Endothelial cell of umbilical vein (primary cell): ENCODE results near the gene RNASE13. TPM values are rescaled to one million over a fixed set of nuclear protein-coding genes. Genes with fewer than 3 reads are reported as not detected.

Experiments
- BruUV-seq: library from RNA; stranded (reverse); fragments of 400-500 nt; replicated peaks from 2 replicates; lab custom pipeline; 2021; lab: Mats Ljungman, UMichigan
- CTCF ChIA-PET: fragments of 300-600, 350-600 bp; sonication (Branson Sonifier 250); formaldehyde crosslinking; loops from one replicate; lab custom pipeline; 2021; ENCODE audit warnings: antibody characterized with exemption, inconsistent platforms; lab: Charles Lee
- POLR2A ChIA-PET: fragments of 300-600, 350-600 bp; sonication (Branson Sonifier 250); formaldehyde crosslinking; loops from one replicate; lab custom pipeline; 2021; ENCODE audit warnings: antibody characterized with exemption, inconsistent platforms; lab: Charles Lee
- DNase-seq: peaks from one replicate; pipeline ENCODE4 v3.0.0-alpha.2; 2011; ENCODE audit warnings: low read depth, low spot score
- FAIRE-seq: peaks from 2 replicates; lab custom pipeline; 2011; peaks lifted over from hg19 to GRCh38; lab: Jason Lieb, UNC
- H2AFZ ChIP-seq: 2 replicates; pipeline ENCODE4 v1.6.0; 2012; ENCODE audit warnings: low read depth, low read length, control low read depth, inconsistent platforms
- H3K27ac ChIP-seq: 2 replicates; pipeline ENCODE4 v1.5.1; 2011; ENCODE audit warnings: low read depth, mild to moderate bottlenecking, control low read depth, low read length, moderate library complexity; ENCODE audit not compliant: insufficient read depth
- H3K27me3 ChIP-seq, 2 experiments: 2 replicates each; pipeline versions ENCODE4 v1.6.0 to v1.6.1; 2011; ENCODE audit warnings: low read length in 2 of 2, mixed read lengths in 1 of 2; ENCODE audit not compliant: control insufficient read depth in 2 of 2, insufficient read depth in 2 of 2
- H3K36me3 ChIP-seq, 2 experiments: 2 replicates in 1 of 2; 3 replicates in 1 of 2; pipeline ENCODE4 v1.5.1; 2011; ENCODE audit warnings: low read length in 2 of 2, mild to moderate bottlenecking in 1 of 2, moderate library complexity in 1 of 2; ENCODE audit not compliant: control insufficient read depth in 2 of 2, insufficient read depth in 2 of 2; ENCODE audit errors: extremely low read depth in 1 of 2
- H3K4me1 ChIP-seq: 3 replicates; pipeline ENCODE4 v1.5.1; 2011; ENCODE audit warnings: mild to moderate bottlenecking, low read length; ENCODE audit not compliant: control insufficient read depth, insufficient read depth; ENCODE audit errors: extremely low read depth
- H3K4me2 ChIP-seq: 2 replicates; pipeline ENCODE4 v1.6.1; 2011; ENCODE audit warnings: low read length, control low read depth, mixed read lengths; ENCODE audit not compliant: insufficient read depth
- H3K4me3 ChIP-seq, 3 experiments: fragments of 200-600 bp in 1 of 3; sonication (generic), shearing (Covaris generic) in 1 of 3; replicated peaks in 1 of 3; 2 replicates each; pipeline ENCODE4 v1.5.1; 2011 to 2016; ENCODE audit warnings: control low read depth in 3 of 3, low read length in 3 of 3, mild to moderate bottlenecking in 2 of 3, inconsistent platforms in 1 of 3, low read depth in 1 of 3, moderate library complexity in 1 of 3; ENCODE audit not compliant: insufficient read depth in 1 of 3
- H3K79me2 ChIP-seq: 2 replicates; pipeline ENCODE4 v1.6.0; 2012; ENCODE audit warnings: low read length, inconsistent platforms; ENCODE audit not compliant: control insufficient read depth, insufficient read depth
- H3K9ac ChIP-seq: replicated peaks from 2 replicates; pipeline ENCODE3; 2011; ENCODE audit warnings: low read length, control low read depth; ENCODE audit not compliant: insufficient read depth; ENCODE audit errors: extremely low read depth
- H3K9me1 ChIP-seq: replicated peaks from 3 replicates; pipeline ENCODE4 v1.6.0; 2011; ENCODE audit warnings: mild to moderate bottlenecking, low read length; ENCODE audit not compliant: control insufficient read depth, insufficient read depth; ENCODE audit errors: extremely low read depth
- H3K9me3 ChIP-seq: replicated peaks from 2 replicates; pipeline ENCODE4 v1.5.1; 2012; ENCODE audit warnings: low read length, inconsistent platforms; ENCODE audit not compliant: control insufficient read depth, insufficient read depth
- H4K20me1 ChIP-seq: replicated peaks from 2 replicates; pipeline ENCODE3; 2011; ENCODE audit warnings: mild to moderate bottlenecking, low read length; ENCODE audit not compliant: control insufficient read depth, insufficient read depth; ENCODE audit errors: extremely low read depth
- EZH2 ChIP-seq: IDR thresholded peaks from 2 replicates; pipeline ENCODE4 v1.6.1; 2012; ENCODE audit warnings: borderline replicate concordance, low read depth, mild to moderate bottlenecking, moderate library complexity, low read length, inconsistent platforms; ENCODE audit not compliant: severe bottlenecking
- FOS ChIP-seq: IDR thresholded peaks from 2 replicates; pipeline ENCODE4 v1.6.1; 2011; ENCODE audit warnings: mild to moderate bottlenecking, low read length, moderate library complexity, borderline replicate concordance; ENCODE audit not compliant: insufficient read depth
- GATA2 ChIP-seq: IDR thresholded peaks from 2 replicates; pipeline ENCODE4 v1.7.0; 2011; ENCODE audit warnings: low read depth, mild to moderate bottlenecking, moderate library complexity, mixed read lengths, low read length; ENCODE audit not compliant: insufficient read length, insufficient read depth
- JUN ChIP-seq: IDR thresholded peaks from 2 replicates; pipeline ENCODE4 v1.6.1; 2011; ENCODE audit warnings: borderline replicate concordance, low read depth; ENCODE audit not compliant: insufficient read length, insufficient read depth
- MAX ChIP-seq: IDR thresholded peaks from 2 replicates; pipeline ENCODE4 v1.6.1; 2011; ENCODE audit not compliant: insufficient read depth, insufficient read length
- MYC ChIP-seq: IDR thresholded peaks from one replicate; pipeline ENCODE4 v1.6.1; 2011; ENCODE audit warnings: mild to moderate bottlenecking, low read depth, low read length
- POLR2A ChIP-seq: IDR thresholded peaks from 2 replicates; pipeline ENCODE4 v1.6.1; 2012; ENCODE audit warnings: low read depth, mild to moderate bottlenecking, control low read depth, low read length
- POLR2AphosphoS5 ChIP-seq: IDR thresholded peaks from 2 replicates; pipeline ENCODE4 v1.6.1; 2012; ENCODE audit warnings: low read depth, mild to moderate bottlenecking, control low read depth, low read length, moderate library complexity; ENCODE audit not compliant: insufficient read depth
- dilution Hi-C: fragments of 300-500 bp; cut with MboI; formaldehyde crosslinking; loops from one replicate; pipeline ENCODE4 v1.15.0; 2019; ENCODE audit warnings: low sequenced_read_pairs; ENCODE audit not compliant: extremely low pct_ligation_motif_present
- intact Hi-C: fragments of 100-400 bp; cut with micrococcal nuclease; formaldehyde crosslinking; loops from one replicate; pipeline ENCODE4 v1.10.0; 2022
- polyA plus RNA-seq, 4 experiments: library from polyadenylated mRNA; depleted of rRNA in 3 of 4; stranded (reverse) in 3 of 4; unstranded in 1 of 4; fragments of >200 nt; gene quantifications; 2 replicates each; pipeline versions ENCODE4 v1.2.1 to v1.2.3, GENCODE V29; 2011 to 2012; ENCODE audit warnings: missing spikeins in 1 of 4
- total RNA-seq: library from RNA; stranded (reverse); gene quantifications from 2 replicates; pipeline ENCODE4 v1.2.3, GENCODE V29; 2021
- TF ChIP-seq, protein P1 (sequence below), 2 donors: IDR thresholded peaks; 1 replicate in 1 of 2; 2 replicates in 1 of 2; pipeline ENCODE4 v1.5.1; 2011; ENCODE audit warnings: low read length in 2 of 2, mild to moderate bottlenecking in 2 of 2, moderate library complexity in 2 of 2, control low read depth in 1 of 2, inconsistent platforms in 1 of 2, low read depth in 1 of 2; ENCODE audit not compliant: insufficient read depth in 1 of 2; ENCODE audit errors: extremely low read depth in 1 of 2

RNASE13 gene
- total and polyA plus RNA-seq, 2 donors (not counting 3 experiments of a cell fraction or from before 2014, with no cell fraction given), result not detected

DNA sequence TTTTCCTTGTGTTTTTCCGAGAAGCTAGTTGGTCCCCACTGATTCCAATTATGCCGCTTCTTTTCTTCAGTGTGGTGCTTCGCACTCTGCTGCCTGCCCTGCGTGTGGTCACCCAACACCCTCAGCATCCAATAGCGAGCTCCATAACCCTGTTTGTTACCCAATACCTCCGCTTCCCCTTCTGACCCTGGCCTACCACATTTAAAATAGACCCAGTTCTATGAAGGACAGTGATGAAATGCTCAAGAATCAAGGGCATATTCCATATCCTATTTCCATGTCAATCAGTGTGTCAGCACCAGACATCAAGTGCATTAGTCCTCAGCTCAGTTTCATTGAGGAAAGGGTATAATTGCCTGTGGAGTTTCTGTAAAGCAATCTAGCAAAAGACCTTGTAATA, 19.3 kb downstream of the RNASE13 start:
- intact Hi-C loops (no loop called here), dilution Hi-C loops (no loop called here)
- Histone ChIP-seq H3K4me2 (no peak overlapping the region), H3K36me3 (no peaks in the 10 kb centered on the region), H3K4me3 (no peak overlapping the region), H3K79me2 (no peaks in the 10 kb centered on the region), H3K27me3 (peaks cover 19 to 23% of the 10 kb centered on the region in 2 experiments), H3K4me1 (no peaks in the 10 kb centered on the region), H3K9me1 (no peaks in the 10 kb centered on the region), H3K27ac (no peak overlapping the region), H3K9me3 (no peaks in the 10 kb centered on the region), H2AFZ (no peak overlapping the region), H3K9ac (no peak overlapping the region), H4K20me1 (no peaks in the 10 kb centered on the region)
- no peak for FAIRE-seq
- TF ChIP-seq MAX (no peak), EZH2 (no peak), FOS (no peak), GATA2 (no peak), MYC (no peak), POLR2AphosphoS5 (no peak), POLR2A (no peak), JUN (no peak)
- TF ChIP-seq, protein P1, sequence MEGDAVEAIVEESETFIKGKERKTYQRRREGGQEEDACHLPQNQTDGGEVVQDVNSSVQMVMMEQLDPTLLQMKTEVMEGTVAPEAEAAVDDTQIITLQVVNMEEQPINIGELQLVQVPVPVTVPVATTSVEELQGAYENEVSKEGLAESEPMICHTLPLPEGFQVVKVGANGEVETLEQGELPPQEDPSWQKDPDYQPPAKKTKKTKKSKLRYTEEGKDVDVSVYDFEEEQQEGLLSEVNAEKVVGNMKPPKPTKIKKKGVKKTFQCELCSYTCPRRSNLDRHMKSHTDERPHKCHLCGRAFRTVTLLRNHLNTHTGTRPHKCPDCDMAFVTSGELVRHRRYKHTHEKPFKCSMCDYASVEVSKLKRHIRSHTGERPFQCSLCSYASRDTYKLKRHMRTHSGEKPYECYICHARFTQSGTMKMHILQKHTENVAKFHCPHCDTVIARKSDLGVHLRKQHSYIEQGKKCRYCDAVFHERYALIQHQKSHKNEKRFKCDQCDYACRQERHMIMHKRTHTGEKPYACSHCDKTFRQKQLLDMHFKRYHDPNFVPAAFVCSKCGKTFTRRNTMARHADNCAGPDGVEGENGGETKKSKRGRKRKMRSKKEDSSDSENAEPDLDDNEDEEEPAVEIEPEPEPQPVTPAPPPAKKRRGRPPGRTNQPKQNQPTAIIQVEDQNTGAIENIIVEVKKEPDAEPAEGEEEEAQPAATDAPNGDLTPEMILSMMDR (IDR thresholded peaks at IDR 0.05; ENCODE audit: extremely low read depth in 1 of 2, insufficient read depth in 1 of 2, low read depth in 1 of 2, low read length in 2 of 2), result no peak
- DNase-seq, result no peak
- no TSS peak for BruUV-seq
- ChIA-PET CTCF (interaction anchor here (0.6 to 7.4 kb wide), 49 partner anchors 9 to 542 kb away, joined by 3 to 310 read pairs (median 6); partner anchors contain the start of genes ARHGEF40, NDRG2, RNASE13 and RNASE7), POLR2A (interaction anchor here (1.0 kb wide), 1 partner anchor 90 kb away, joined by 3 read pairs; no protein-coding TSS in a partner anchor)
